DMS153 treated with DMSO at 0.1 percent for 48 hours (cell line): ENCODE results near the gene KIF19.

Source experiments
- DNase-seq: peaks from one replicate; lab custom pipeline; 2025; ENCODE audit not compliant: unreplicated experiment; lab: John Stamatoyannopoulos, UW

Gene KIF19

GRCh38 chr17:74340470-74341023, 14.5 kb downstream of the KIF19 start:
- DNase-seq, result no peak

DNA sequence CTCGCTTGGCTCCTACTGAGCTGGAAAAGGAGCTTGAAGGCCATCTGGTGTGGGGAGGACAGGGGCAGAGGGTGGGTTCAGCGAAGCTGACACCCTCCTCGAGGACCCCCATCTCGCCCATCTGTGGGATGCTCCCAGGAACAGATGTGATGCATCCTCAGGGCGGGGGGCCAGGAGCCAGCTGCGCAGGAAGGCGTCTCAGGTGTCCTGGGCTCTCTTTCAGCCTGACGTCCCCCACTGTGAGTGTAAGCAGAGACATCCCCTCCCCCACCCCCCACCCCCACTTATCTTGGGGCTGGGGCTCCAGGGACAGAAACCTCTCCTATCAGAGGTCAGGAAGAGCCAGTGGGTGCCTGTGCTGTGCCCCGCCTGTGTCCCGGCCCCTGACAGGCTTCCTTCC, 16.2 kb downstream of the KIF19 start:
- no peak for DNase-seq

GRCh38 chr17:74343121-74343520, 17.1 kb downstream of the KIF19 start:
- no peak for DNase-seq

DNA sequence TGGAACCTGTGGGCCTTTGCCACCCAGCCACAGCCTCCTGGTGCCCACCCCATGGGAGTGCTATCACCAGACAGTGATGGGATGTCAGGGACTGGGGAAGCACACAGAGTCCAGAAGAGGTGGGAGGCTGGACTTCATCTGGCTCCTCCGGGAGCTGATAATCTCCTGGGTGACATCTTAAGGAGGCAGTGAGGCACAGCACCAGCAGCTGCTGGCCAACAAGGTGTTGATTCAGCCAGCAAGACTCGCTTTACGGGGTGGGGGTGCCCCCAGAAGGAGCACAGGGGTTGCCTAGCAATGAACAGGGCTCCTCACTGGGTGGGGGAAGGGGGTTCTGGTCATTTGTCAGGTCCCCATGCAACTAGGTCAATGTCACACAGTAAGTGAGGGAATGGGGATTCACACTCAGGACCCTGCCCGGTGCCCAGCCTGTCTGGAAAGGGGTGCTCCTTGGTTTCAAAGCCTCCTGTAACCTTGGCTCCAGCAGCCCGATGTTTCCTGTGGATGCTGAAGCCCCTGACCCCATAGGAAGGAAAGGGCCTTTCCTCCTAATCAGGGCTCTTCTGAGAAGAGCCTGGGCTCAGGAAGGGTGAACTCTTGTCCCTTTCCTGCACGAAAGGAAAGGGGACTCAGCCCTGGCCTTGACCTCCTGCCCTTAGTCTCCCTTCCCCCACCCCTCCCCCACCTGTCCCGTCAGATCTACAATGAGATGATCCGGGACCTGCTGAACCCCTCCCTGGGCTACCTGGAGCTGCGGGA, 17.7 kb downstream of the KIF19 start:
- DNase-seq, result no peak

GRCh38 chr17:74344658-74345057, 18.6 kb downstream of the KIF19 start:
- DNase-seq, result no peak

DNA sequence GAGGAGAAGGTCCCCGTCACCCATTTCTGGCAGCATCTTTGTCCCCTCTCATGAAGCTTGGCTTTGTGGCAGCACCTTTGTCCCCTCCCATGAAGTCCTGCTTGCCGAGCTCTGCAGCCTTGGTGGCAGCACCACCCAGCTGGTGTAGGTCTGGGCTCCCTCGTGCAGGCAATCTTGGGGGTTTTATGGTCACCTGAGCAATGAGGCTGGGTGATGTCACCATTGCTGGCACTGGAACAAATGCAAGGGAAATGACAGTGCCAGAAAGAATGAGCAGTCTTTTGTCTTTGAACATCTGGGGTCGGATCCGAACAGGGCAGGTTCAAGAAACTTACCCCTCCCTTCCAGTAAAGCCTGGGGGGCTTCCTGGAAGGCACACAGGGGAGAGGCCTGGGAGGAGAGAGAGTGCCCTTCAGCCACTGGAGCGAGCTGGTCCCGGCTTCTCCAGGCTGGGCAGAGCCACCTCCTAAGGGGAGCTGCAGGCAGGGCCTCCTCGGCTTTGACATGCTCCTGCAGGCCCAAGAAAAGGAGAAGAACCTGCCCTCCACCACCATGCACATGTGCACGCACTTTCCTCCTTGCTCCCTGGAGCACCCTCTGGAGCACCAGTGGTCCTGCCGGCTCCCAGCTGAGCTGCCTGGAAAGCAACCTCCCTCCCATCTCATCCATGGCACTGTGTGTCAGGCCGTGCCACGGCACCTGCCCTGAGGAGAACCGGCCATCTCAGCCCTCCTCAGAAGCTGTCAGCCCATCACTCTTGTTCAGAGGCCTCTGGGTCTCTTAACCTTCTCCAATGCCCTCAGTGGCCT, 19.6 kb downstream of the KIF19 start:
- DNase-seq, result no peak

DNA sequence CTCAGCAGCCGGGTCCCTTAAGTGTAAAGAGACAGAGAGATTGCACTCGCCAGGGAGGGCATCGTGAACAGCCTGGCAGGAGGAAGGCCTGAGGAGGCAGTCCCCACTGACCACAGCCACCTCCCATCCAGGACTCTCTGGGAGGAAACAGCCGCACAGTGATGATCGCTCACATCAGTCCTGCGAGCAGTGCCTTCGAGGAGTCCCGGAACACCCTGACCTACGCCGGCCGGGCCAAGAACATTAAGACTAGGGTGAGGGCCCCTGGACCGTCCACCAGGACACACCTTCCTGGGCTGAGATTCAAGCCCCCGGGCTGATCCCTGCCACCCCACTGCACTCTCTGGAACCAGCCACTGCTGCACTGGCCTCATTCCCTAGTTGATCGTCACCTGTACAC, 21.6 kb downstream of the KIF19 start:
- no peak for DNase-seq

- no peak for DNase-seq
Measured at GRCh38 chr17:74349120-74349519, 23.1 kb downstream of the KIF19 start.

GRCh38 chr17:74350486-74350885, 24.5 kb downstream of the KIF19 start:
- DNase-seq, result no peak

GRCh38 chr17:74351552-74352210, 25.7 kb downstream of the KIF19 start:
- DNase-seq, result no peak

DNA sequence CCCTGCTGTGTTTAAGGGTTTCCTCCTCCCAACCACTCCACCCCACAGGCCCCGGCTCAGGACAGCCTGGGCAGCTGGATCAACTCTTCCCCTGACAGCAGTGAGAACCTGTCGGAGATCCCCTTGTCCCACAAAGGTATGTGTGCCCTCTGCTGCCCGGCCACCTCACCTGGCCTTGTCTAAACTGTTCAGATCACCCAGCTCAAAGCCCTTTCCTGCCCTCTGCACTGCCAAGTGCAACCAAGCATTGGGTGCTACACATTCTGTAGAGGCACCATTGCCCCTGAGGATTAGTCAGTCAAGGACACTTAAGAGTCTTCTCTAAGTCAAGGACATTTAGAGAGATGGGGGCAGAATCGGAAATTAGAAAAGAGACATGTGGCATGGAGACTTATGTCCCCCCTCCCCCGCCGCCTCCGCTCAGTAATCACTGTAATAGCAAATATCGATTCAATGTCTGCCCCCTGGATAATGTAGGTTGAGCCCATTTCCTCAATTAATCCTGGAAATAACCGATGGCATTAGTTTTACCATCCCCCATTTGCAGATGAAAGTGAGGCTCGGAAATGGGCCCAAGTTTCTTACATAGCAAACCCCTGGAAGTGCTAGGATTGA, 27.5 kb downstream of the KIF19 start:
- DNase-seq, result no peak

DNA sequence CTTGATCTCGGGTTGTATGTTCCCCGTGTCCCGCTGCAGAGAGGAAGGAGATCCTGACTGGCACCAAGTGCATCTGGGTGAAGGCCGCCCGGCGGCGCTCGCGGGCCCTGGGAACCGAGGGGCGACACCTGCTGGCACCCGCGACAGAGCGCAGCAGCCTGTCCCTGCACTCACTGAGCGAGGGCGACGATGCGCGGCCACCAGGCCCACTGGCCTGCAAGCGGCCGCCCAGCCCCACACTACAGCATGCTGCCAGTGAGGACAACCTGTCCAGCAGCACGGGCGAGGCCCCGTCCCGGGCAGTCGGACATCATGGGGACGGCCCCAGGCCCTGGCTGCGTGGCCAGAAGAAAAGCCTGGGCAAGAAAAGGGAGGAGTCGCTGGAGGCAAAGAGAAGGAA, 28.1 kb downstream of the KIF19 start:
- DNase-seq, result no peak

DNA sequence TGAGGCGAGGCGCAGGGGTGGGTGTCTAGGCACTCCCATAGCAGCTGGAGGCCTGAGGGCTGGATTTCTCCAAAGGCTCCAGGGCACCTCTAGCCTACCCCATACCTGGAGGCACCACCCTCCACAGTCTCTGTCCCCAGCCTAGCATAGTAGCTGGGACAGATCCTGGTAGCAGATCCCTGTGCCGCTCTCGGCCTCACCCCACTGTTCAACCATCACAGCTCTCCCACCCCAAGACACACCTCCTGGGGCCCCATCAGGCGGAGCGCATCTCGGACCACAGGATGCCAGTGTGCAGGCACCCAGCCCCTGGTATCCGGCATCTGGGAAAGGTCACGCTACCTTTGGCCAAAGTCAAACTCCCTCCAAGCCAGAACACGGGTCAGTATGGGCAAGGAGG, 28.5 kb downstream of the KIF19 start:
- no peak for DNase-seq

GRCh38 chr17:74355065-74355464, 29.0 kb downstream of the KIF19 start:
- DNase-seq, result no peak

- DNase-seq, result no peak
Measured at GRCh38 chr17:74356646-74357465, 30.8 kb downstream of the KIF19 start.

- no peak for DNase-seq
Measured at GRCh38 chr17:74357466-74357809, 31.4 kb downstream of the KIF19 start.

DNA sequence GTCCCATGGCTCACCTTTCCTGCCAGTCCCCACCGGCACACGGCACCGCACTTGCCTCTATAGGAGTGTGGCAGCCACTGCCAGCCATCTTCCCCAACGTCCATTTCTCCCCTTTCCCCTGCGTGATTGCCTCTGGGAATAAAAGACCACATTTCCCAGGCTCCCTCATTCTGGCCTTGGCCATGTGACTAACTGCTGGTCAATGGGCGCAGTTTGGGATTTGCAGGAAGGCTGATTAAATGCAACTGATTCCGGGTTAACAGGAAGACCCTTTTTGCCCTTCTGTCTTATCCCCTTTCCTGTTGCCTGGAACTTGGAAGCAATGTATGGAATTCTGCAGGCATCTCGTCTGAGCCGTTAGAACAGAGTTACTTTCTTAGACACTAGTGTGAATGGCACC, 32.7 kb downstream of the KIF19 start:
- DNase-seq, result no peak

GRCh38 chr17:74359916-74360315, 33.9 kb downstream of the KIF19 start:
- no peak for DNase-seq

- no peak for DNase-seq
Measured at GRCh38 chr17:74360899-74361229, 34.8 kb downstream of the KIF19 start.

- DNase-seq, result peak; percentile 60
Measured at GRCh38 chr17:74361230-74362068, 35.4 kb downstream of the KIF19 start, which contains the start of gene BTBD17. Gene BTBD17, minus strand, starts transcription at chr17:74361868. Its CDS starts 49 bp downstream, at chr17:74361819.
